Stimulated activated CD4-positive, alpha-beta T cell treated with anti-CD3 and anti-CD28 coated beads, Interleukin-4, amount 100 ng/mL, for 4 hours (primary cell): Measurements from ENCODE around the gene ATAD3A.
"Not testable (repeated sequence)": the region's sequence is repeated elsewhere in the genome, so short reads cannot be mapped to it uniquely, and the experiment has no call there.

Experiments used
- DNase-seq, 2 experiments: peaks; one replicate each; pipeline ENCODE4 v3.0.0-alpha.2; 2020

ATAD3A gene

GRCh38 chr1:1540818-1541628, 29.1 kb downstream of the ATAD3A start:
- no peak for DNase-seq

GRCh38 chr1:1541956-1542765, 30.2 kb downstream of the ATAD3A start:
- DNase-seq: no peak

- no peak for DNase-seq
Observed at GRCh38 chr1:1542766-1543705, 31.1 kb downstream of the ATAD3A start.

GRCh38 chr1:1543706-1544099, 31.7 kb downstream of the ATAD3A start:
- DNase-seq: no peak

GRCh38 chr1:1544544-1544943, 32.6 kb downstream of the ATAD3A start:
- DNase-seq: no peak

GRCh38 chr1:1545946-1546737, 34.2 kb downstream of the ATAD3A start:
- no peak for DNase-seq

- DNase-seq: no peak
Observed at GRCh38 chr1:1547011-1547410, 35.0 kb downstream of the ATAD3A start.

- no peak for DNase-seq
Observed at GRCh38 chr1:1547476-1547875, 35.5 kb downstream of the ATAD3A start.

- no peak for DNase-seq
Observed at GRCh38 chr1:1548591-1548990, 36.6 kb downstream of the ATAD3A start.

- no peak for DNase-seq
Observed at GRCh38 chr1:1550087-1550486, 38.1 kb downstream of the ATAD3A start.

- DNase-seq: no peak
Observed at GRCh38 chr1:1550591-1551432, 38.9 kb downstream of the ATAD3A start.

GRCh38 chr1:1551524-1552262, 39.7 kb downstream of the ATAD3A start:
- no peak for DNase-seq

- DNase-seq: no peak
Observed at GRCh38 chr1:1552263-1552639, 40.3 kb downstream of the ATAD3A start.

GRCh38 chr1:1553821-1554494, 42.0 kb downstream of the ATAD3A start:
- no peak for DNase-seq

- no peak for DNase-seq
Observed at GRCh38 chr1:1554550-1554925, 42.6 kb downstream of the ATAD3A start.

GRCh38 chr1:1554926-1555915, 43.3 kb downstream of the ATAD3A start:
- DNase-seq: no peak

GRCh38 chr1:1556505-1556904, 44.5 kb downstream of the ATAD3A start:
- no peak for DNase-seq

GRCh38 chr1:1556961-1557360, 45.0 kb downstream of the ATAD3A start:
- DNase-seq: not testable (repeated sequence)

GRCh38 chr1:1557688-1558087, 45.7 kb downstream of the ATAD3A start:
- DNase-seq: not testable (repeated sequence)
